BE2C (cell line): Measurements from ENCODE around the gene CLDN3.
A peak's percentile ranks its signal among the peaks of the same experiment; 100 is the strongest.
"Not testable (repeated sequence)": the region's sequence is repeated elsewhere in the genome, so short reads cannot be mapped to it uniquely, and the experiment has no call there.

Experiments used
- DNase-seq: peaks from one replicate; pipeline ENCODE4 v3.0.0-alpha.2; 2020
- H3K27me3 ChIP-seq: fragments of 250-450 bp; sonication (Bioruptor Pico); 2 replicates; pipeline ENCODE4 v1.5.1; 2020; ENCODE audit warnings: mild to moderate bottlenecking
- H3K36me3 ChIP-seq: fragments of 250-450 bp; sonication (Bioruptor Pico); 2 replicates; pipeline ENCODE4 v1.5.1; 2020; ENCODE audit warnings: mild to moderate bottlenecking
- H3K4me1 ChIP-seq: fragments of 250-450 bp; sonication (Bioruptor Pico); 2 replicates; pipeline ENCODE4 v1.5.1; 2020
- H3K4me3 ChIP-seq: 2 replicates; pipeline ENCODE4 v1.5.1; 2011; ENCODE audit warnings: low read depth, low read length
- H3K9me3 ChIP-seq: fragments of 250-450 bp; sonication (Bioruptor Pico); 2 replicates; pipeline ENCODE4 v1.5.1; 2020
- TF ChIP-seq, protein P1 (sequence below): IDR thresholded peaks from 2 replicates; pipeline ENCODE4 v1.5.1; 2012; ENCODE audit warnings: mild to moderate bottlenecking, low read depth, low read length

The CLDN3 gene

GRCh38 chr7:73810998-73811360 lies 40.9 kb upstream of the CLDN3 start:
- Histone ChIP-seq H3K27me3 (no peaks in the 10 kb centered on the region), H3K9me3 (no peaks in the 10 kb centered on the region; the same call in 1 of the 2 replicates), H3K4me1 (no peaks in the 10 kb centered on the region), H3K4me3 (no peak overlapping the region), H3K36me3 (no peaks in the 10 kb centered on the region)
- DNase-seq, result no peak
- TF ChIP-seq, protein P1, sequence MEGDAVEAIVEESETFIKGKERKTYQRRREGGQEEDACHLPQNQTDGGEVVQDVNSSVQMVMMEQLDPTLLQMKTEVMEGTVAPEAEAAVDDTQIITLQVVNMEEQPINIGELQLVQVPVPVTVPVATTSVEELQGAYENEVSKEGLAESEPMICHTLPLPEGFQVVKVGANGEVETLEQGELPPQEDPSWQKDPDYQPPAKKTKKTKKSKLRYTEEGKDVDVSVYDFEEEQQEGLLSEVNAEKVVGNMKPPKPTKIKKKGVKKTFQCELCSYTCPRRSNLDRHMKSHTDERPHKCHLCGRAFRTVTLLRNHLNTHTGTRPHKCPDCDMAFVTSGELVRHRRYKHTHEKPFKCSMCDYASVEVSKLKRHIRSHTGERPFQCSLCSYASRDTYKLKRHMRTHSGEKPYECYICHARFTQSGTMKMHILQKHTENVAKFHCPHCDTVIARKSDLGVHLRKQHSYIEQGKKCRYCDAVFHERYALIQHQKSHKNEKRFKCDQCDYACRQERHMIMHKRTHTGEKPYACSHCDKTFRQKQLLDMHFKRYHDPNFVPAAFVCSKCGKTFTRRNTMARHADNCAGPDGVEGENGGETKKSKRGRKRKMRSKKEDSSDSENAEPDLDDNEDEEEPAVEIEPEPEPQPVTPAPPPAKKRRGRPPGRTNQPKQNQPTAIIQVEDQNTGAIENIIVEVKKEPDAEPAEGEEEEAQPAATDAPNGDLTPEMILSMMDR, result no peak

DNA sequence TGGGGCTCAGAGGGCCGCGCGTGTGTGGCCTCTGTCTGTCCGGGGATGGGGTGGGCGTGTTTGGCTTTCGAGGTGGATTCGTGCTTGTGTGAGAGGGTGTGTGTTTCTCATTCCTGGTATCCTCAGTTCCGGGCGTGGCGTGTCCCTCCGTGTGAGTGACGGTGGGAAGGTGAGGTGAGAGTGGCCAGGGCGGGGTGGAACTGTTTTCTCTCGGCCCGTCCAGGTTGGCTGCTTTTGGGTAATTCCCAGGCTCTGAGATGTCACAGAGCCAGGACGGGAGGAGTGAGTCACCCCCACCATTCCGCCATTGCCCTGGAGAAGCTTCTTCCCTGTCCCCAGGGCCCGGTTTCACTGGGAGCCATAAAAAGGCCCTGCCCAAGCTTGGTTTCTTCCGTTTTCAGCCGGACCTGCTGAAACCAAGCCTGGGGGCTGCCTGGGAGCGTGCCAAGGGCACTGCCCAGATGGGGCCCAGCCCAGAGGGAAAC lies 39.4 kb upstream of the CLDN3 start:
- TF ChIP-seq, protein P1, result no peak
- no peaks in the 10 kb centered on the region; the same call in 1 of the 2 replicates for H3K9me3 ChIP-seq
- 0 out of 2 replicates have a peak, but pooled peaks cover 3% of the 10 kb centered on the region for H3K4me1 ChIP-seq
- no peaks in the 10 kb centered on the region for H3K27me3 ChIP-seq
- peak; percentile 42 for DNase-seq
- no peaks in the 10 kb centered on the region for H3K36me3 ChIP-seq
- H3K4me3 ChIP-seq, result no peak overlapping the region

DNA sequence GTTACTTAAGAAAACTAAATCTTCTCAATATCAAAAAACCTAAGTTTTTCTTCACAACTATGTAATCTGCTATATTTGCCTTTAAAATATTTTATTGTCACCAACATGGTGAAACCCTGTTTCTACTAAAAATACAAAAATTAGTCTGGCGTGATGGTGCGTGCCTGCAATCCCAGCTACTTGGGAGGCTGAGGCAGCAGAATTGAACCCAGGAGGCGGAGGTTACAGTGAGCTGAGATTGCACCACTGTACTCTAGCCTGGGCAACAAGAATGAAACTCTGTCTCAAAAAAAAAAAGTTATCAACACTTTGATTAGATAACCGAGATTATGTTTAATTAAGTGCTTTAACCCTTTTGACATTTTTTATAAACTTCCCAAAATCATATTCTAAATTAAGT lies 32.4 kb upstream of the CLDN3 start:
- no peaks in the 10 kb centered on the region for H3K36me3 ChIP-seq
- no peak overlapping the region for H3K4me3 ChIP-seq
- DNase-seq, result no peak
- no peaks in the 10 kb centered on the region for H3K9me3 ChIP-seq
- TF ChIP-seq, protein P1, result no peak
- no peaks in the 10 kb centered on the region for H3K27me3 ChIP-seq
- H3K4me1 ChIP-seq, result 0 out of 2 replicates have a peak, but pooled peaks cover 3% of the 10 kb centered on the region

GRCh38 chr7:73801577-73801976 lies 31.5 kb upstream of the CLDN3 start:
- H3K36me3 ChIP-seq, result no peaks in the 10 kb centered on the region
- H3K4me1 ChIP-seq, result 0 out of 2 replicates have a peak, but pooled peaks cover 3% of the 10 kb centered on the region
- no peak for DNase-seq
- H3K9me3 ChIP-seq, result no peaks in the 10 kb centered on the region
- TF ChIP-seq, protein P1, result no peak
- no peak overlapping the region for H3K4me3 ChIP-seq
- H3K27me3 ChIP-seq, result no peaks in the 10 kb centered on the region

DNA sequence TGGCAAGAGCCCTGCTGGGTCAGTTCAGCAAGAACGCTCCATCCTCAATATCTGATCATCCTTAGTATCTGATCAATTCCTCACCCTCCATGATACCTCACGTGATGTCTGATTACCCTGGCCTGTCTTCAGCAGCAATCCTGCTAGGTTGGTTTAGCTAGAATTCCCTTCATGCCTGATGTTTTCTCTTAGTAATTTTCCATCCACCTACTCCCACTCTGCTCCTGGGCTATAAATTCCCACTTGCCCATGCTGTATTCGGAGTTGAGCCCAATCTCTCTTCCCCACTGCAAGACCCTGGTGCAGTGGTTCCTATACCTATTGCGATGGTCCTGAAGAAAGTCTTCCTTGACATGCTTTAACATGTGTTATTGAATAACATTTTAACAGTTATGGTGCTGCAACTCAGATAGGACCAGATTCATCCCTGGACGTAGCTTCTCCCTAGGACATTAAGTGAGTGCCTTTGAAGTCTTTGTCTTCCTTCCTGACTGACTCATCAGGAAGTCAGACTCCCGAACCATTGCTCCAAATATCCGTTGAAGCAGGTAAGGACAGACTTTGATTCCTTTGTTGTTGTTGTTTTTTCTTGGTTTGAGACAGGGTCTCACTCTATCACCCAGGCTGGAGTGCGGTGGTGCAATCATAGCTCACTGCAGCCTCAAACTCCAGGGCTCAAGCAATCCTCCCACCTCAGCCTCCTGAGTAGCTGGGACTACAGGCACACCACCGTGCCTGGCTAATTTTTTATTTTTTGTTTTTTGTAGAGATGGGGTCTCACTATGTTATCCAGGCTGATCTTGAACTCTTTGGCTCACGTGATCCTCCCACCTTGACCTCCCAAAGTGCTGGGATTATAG lies 29.4 kb upstream of the CLDN3 start:
- TF ChIP-seq, protein P1, result no peak
- H3K4me1 ChIP-seq, result no peaks in the 10 kb centered on the region
- H3K4me3 ChIP-seq, result no peak overlapping the region
- no peaks in the 10 kb centered on the region for H3K9me3 ChIP-seq
- no peaks in the 10 kb centered on the region for H3K36me3 ChIP-seq
- H3K27me3 ChIP-seq, result no peaks in the 10 kb centered on the region
- DNase-seq, result no peak

GRCh38 chr7:73797176-73797575 lies 27.1 kb upstream of the CLDN3 start:
- H3K36me3 ChIP-seq, H3K9me3 ChIP-seq, DNase-seq, H3K4me1 ChIP-seq, H3K27me3 ChIP-seq, H3K4me3 ChIP-seq: not testable (repeated sequence)

- not testable (repeated sequence) for H3K4me3 ChIP-seq, H3K4me1 ChIP-seq, H3K9me3 ChIP-seq, H3K36me3 ChIP-seq, H3K27me3 ChIP-seq, DNase-seq
Observed at GRCh38 chr7:73796656-73797055, 26.6 kb upstream of the CLDN3 start.

DNA sequence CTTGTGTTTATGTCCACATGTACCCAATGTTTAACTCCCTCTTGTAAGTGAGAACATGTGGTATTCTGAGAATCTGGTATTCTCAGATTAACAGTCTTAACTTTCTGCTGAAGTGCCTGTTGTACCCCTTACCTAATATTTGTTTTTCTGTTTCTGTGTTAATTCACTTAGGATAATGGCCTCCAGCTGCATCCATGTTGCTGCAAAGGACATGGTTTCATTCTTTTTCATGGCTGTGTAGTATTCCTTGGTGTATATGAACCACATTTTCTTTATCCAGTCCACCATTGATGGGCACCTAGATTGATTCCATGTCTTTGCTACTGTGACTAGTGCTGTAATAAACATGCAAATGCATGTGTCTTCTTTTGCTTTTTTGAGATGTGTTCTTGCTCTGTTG lies 25.1 kb upstream of the CLDN3 start:
- H3K27me3 ChIP-seq, H3K4me3 ChIP-seq, H3K4me1 ChIP-seq, DNase-seq, H3K36me3 ChIP-seq, H3K9me3 ChIP-seq: not testable (repeated sequence)

- H3K4me1 ChIP-seq, H3K36me3 ChIP-seq: not testable (repeated sequence)
Observed at GRCh38 chr7:73791170-73791690, 21.2 kb upstream of the CLDN3 start.

More at GRCh38 chr7:73791170-73791690, 21.2 kb upstream of the CLDN3 start:
- not testable (repeated sequence) for DNase-seq, H3K27me3 ChIP-seq, H3K4me3 ChIP-seq, H3K9me3 ChIP-seq
